8988T (cell line): Measurements from ENCODE around the gene PCDHGA11.
A peak's percentile ranks its signal among the peaks of the same experiment; 100 is the strongest.
"Not testable (repeated sequence)": the region's sequence is repeated elsewhere in the genome, so short reads cannot be mapped to it uniquely, and the experiment has no call there.

Experiments
- DNase-seq: peaks from one replicate; pipeline ENCODE4 v3.0.0; 2011

Gene PCDHGA11

GRCh38 chr5:141420855-141421488 is at the start of gene PCDHGA11:
Gene PCDHGA11, plus strand, starts transcription at chr5:141421051. Its CDS starts 177 bp downstream, at chr5:141421228.
- peak; percentile 68 for DNase-seq

DNA sequence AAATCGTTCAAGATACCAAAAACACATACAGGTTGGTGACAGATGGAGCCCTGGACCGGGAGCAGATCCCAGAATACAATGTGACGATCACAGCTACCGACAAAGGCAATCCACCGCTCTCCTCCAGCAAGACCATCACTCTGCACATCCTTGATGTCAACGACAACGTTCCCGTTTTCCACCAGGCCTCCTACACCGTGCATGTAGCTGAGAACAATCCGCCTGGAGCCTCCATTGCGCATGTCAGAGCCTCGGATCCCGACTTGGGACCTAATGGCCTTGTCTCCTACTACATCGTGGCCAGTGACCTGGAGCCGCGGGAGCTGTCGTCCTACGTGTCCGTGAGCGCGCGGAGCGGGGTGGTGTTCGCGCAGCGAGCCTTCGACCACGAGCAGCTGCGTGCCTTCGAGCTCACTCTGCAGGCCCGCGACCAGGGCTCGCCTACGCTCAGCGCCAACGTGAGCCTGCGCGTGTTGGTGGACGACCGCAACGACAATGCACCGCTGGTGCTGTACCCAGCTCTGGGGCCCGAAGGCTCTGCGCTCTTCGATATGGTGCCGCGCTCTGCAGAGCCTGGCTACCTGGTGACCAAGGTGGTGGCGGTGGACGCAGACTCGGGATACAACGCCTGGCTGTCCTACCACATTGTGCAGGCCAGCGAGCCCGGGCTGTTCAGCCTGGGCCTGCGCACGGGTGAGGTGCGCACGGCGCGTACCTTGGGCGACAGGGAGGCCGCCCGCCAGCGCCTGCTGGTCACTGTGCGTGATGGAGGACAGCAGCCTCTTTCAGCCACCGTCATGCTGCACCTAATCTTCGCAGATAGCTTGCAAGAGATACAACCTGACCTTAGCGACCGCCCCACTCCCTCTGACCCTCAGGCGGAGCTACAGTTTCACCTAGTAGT is 49.0 kb upstream of the PCDHGA11 start:
- DNase-seq = no peak

- no peak for DNase-seq
Observed at GRCh38 chr5:141373673-141374317, 47.1 kb upstream of the PCDHGA11 start, which contains the start of gene PCDHGA6. Gene PCDHGA6, plus strand, starts transcription at chr5:141373891. Its CDS starts 193 bp downstream, at chr5:141374084.

GRCh38 chr5:141374627-141375026 is 46.2 kb upstream of the PCDHGA11 start:
- DNase-seq = no peak

DNA sequence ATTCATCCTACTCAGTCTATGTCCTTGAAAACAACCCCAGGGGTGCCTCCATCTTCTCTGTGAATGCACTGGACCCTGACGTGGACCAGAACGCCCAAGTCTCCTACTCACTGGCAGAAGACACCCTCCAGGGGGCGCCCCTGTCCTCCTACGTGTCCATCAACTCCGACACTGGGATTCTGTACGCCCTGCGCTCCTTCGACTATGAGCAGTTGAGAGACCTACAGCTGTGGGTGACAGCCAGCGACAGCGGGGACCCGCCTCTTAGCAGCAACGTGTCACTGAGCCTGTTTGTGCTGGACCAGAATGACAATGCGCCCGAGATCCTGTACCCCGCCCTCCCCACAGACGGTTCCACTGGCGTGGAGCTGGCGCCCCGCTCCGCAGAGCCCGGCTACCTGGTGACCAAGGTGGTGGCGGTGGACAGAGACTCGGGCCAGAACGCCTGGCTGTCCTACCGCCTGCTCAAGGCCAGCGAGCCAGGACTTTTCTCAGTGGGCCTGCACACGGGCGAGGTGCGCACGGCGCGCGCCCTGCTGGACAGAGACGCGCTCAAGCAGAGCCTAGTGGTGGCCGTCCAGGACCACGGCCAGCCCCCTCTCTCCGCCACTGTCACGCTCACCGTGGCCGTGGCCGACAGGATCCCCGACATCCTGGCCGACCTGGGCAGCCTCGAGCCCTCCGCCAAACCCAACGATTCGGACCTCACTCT is 45.3 kb upstream of the PCDHGA11 start:
- DNase-seq = not testable (repeated sequence)

DNA sequence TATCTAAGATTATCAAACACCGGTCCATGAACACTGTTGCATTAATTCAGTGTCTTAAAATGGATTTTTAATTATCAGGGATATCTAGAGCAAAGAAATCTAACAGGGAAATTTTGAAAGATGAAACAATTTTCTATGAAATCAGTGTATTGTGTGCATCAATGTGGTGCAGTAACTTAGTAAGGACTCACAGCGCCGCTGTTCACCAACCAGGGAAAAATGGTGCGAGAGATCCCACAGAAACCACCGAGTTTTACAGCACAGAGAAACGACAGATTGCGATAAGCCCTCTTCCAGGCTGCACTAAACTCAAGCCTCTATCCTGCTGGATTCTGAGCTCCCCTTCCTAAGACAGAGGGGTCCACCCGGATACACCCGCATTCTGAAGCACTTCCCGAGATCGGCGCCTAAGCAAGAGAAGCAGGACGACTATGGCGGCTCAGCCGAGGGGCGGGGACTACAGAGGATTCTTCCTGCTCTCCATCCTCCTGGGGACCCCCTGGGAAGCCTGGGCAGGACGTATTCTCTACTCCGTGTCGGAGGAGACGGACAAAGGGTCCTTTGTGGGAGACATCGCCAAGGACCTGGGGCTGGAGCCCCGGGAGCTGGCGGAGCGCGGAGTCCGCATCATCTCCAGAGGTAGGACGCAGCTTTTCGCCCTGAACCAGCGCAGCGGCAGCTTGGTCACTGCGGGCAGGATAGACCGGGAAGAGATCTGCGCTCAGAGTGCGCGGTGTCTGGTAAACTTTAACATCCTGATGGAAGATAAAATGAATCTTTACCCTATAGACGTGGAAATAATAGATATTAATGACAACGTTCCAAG is 38.2 kb upstream of the PCDHGA11 start, which contains the start of gene PCDHGA7:
Gene PCDHGA7 (plus strand): TSS at position 274 of the 826 bp plus-strand sequence. CDS start 158 bp downstream, at position 432.
- DNase-seq = no peak

GRCh38 chr5:141383345-141383744 is 37.5 kb upstream of the PCDHGA11 start:
- DNase-seq = no peak

DNA sequence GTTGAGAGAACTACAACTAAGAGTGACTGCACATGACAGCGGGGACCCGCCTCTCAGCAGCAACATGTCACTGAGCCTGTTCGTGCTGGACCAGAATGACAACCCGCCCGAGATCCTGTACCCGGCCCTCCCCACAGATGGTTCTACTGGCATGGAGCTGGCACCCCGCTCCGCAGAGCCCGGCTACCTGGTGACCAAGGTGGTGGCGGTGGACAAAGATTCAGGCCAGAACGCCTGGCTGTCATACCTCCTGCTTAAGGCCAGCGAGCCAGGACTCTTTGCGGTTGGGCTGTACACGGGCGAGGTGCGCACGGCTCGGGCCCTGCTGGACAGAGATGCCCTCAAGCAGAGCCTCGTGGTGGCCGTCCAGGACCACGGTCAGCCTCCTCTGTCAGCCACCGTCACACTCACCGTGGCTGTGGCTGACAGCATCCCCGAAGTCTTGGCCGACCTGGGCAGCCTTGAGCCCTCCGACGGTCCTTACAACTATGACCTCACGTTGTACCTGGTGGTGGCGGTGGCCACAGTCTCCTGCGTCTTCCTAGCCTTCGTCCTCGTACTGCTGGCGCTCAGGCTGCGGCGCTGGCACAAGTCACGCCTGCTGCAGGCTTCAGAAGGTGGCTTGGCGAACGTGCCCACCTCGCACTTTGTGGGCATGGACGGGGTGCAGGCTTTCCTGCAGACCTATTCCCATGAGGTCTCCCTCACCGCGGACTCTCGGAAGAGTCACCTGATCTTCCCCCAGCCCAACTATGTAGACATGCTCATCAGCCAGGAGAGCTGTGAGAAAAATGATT is 36.2 kb upstream of the PCDHGA11 start:
- no peak for DNase-seq

- not testable (repeated sequence) for DNase-seq
Observed at GRCh38 chr5:141387557-141388311, 33.1 kb upstream of the PCDHGA11 start, which contains the start of gene PCDHGB4. Gene PCDHGB4, plus strand, starts transcription at chr5:141387698. Its CDS starts 187 bp downstream, at chr5:141387885.

DNA sequence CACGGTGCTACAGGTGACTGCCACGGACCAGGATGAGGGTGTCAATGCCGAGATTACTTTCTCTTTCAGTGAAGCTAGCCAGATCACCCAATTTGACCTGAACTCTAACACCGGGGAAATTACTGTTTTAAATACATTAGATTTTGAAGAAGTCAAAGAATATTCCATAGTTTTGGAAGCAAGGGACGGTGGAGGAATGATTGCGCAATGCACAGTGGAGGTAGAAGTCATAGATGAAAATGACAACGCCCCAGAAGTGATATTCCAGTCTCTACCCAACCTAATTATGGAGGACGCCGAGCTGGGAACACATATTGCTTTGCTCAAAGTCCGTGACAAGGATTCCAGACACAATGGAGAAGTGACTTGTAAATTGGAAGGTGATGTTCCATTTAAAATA is 32.2 kb upstream of the PCDHGA11 start:
- DNase-seq = no peak

- DNase-seq = no peak
Observed at GRCh38 chr5:141389153-141390042, 31.5 kb upstream of the PCDHGA11 start.

GRCh38 chr5:141392429-141393198 is 28.2 kb upstream of the PCDHGA11 start, which contains the start of gene PCDHGA8:
Gene PCDHGA8, plus strand, starts transcription at chr5:141392633. Its CDS starts 181 bp downstream, at chr5:141392814.
- no peak for DNase-seq

- DNase-seq = no peak
Observed at GRCh38 chr5:141393267-141393666, 27.6 kb upstream of the PCDHGA11 start.

DNA sequence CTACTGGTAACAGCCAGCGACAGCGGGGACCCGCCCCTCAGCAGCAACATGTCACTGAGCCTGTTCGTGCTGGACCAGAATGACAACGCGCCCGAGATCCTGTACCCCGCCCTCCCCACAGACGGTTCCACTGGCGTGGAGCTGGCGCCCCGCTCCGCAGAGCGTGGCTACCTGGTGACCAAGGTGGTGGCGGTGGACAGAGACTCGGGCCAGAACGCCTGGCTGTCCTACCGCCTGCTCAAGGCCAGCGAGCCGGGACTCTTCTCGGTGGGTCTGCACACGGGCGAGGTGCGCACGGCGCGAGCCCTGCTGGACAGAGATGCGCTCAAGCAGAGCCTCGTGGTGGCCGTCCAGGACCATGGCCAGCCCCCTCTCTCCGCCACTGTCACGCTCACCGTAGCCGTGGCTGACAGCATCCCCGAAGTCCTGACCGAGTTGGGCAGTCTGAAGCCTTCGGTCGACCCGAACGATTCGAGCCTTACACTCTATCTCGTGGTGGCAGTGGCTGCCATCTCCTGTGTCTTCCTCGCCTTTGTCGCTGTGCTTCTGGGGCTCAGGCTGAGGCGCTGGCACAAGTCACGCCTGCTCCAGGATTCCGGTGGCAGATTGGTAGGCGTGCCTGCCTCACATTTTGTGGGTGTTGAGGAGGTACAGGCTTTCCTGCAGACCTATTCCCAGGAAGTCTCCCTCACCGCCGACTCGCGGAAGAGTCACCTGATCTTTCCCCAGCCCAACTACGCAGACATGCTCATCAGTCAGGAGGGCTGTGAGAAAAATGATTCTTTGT is 26.3 kb upstream of the PCDHGA11 start:
- not testable (repeated sequence) for DNase-seq

- not testable (repeated sequence) for DNase-seq
Observed at GRCh38 chr5:141397756-141398551, 22.9 kb upstream of the PCDHGA11 start, which contains the start of gene PCDHGB5. Gene PCDHGB5, plus strand, starts transcription at chr5:141397947. Its CDS starts 181 bp downstream, at chr5:141398128.

GRCh38 chr5:141398608-141399007 is 22.2 kb upstream of the PCDHGA11 start:
- no peak for DNase-seq
